LNCaP clone FGC (cell line): ENCODE measurements around the gene STAT5B.
"Not testable (repeated sequence)": the region's sequence is repeated elsewhere in the genome, so short reads cannot be mapped to it uniquely, and the experiment has no call there.

Experiments
- DNase-seq: peaks from one replicate; pipeline ENCODE4 v3.0.0-alpha.2; 2011; ENCODE audit warnings: low read depth
- H3K4me3 ChIP-seq: 2 replicates; pipeline ENCODE4 v1.5.1; 2011; ENCODE audit warnings: mild to moderate bottlenecking, low read depth, low read length, control low read depth
- CTCF ChIP-seq: IDR thresholded peaks from 2 replicates; pipeline ENCODE4 v1.5.1; 2012; ENCODE audit warnings: mild to moderate bottlenecking; ENCODE audit not compliant: control insufficient read depth, insufficient read depth; ENCODE audit errors: extremely low read depth

Gene STAT5B

DNA sequence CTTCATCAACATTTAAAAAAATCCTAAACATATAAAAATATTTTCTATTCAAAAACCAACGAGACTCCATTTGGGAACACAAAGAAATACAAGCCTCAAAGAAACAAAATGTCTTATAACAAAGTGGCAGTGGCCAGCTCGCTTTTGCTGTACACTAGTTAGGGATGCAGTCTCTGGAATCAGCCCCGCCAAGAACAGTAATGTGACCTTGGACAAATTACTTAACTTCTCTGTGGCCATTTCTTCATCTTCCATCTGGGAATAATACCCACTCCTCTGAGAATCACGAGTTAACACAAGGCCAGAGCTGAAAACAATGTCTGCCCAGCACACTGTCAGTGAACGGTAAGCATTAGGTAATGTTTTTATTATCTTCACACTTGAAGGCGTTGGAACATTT is 5.6 kb downstream of the STAT5B start:
- no peak for DNase-seq
- H3K4me3 ChIP-seq: no peak overlapping the region
- no peak for TF ChIP-seq CTCF

- no peak for TF ChIP-seq CTCF
- DNase-seq: no peak
- H3K4me3 ChIP-seq: no peak overlapping the region
These were observed 6.0 kb downstream of the STAT5B start for GRCh38 chr17:42270170-42270535.

- no peak for TF ChIP-seq CTCF
- no peak overlapping the region for H3K4me3 ChIP-seq
- no peak for DNase-seq
These were observed 8.0 kb downstream of the STAT5B start for GRCh38 chr17:42268236-42268635.

GRCh38 chr17:42266918-42267766 is 9.0 kb downstream of the STAT5B start:
- no peak for DNase-seq
- TF ChIP-seq CTCF: no peak
- no peak overlapping the region for H3K4me3 ChIP-seq

DNA sequence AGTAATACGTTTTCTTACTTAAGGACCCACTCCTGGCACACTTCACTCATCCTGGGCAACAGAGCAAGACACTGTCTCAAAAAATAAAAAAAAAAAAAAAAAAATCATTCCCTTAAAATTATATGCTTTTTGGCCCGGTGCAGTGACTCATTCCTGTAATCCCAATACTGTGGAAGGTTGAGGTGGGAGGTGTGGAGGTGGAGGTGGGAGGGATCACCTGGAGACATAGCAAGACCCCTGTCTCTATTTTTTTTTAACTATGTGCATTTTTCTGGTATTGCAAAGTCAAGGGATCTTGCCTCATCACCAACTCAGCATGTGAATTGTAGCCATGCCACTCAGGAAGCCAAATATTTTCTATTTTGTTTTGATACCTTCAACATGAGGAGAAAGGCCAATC is 9.7 kb downstream of the STAT5B start:
- H3K4me3 ChIP-seq: no peak overlapping the region
- no peak for DNase-seq
- no peak for TF ChIP-seq CTCF

GRCh38 chr17:42264366-42264765 is 11.8 kb downstream of the STAT5B start:
- DNase-seq, H3K4me3 ChIP-seq: not testable (repeated sequence)

GRCh38 chr17:42260318-42260717 is 15.9 kb downstream of the STAT5B start:
- TF ChIP-seq CTCF: no peak
- no peak for DNase-seq
- H3K4me3 ChIP-seq: no peak overlapping the region
